ENCODE results near the gene HSD17B11. TPM values are rescaled to one million over a fixed set of nuclear protein-coding genes. Genes with fewer than 3 reads are reported as not detected.
"Not testable (repeated sequence)": the region's sequence is repeated elsewhere in the genome, so short reads cannot be mapped to it uniquely, and the experiment has no call there.

Gene HSD17B11
- polyA plus RNA-seq, 1 donor from 2014 or later, result 2.2 TPM

- Histone ChIP-seq H3K9me2 (ENCODE audit: insufficient read depth, low read length) (no peaks in the 10 kb centered on the region), H3K4me2 (ENCODE audit: low read length) (no peak overlapping the region), H4K20me1 (ENCODE audit: insufficient read depth) (no peaks in the 10 kb centered on the region), H2AFZ (ENCODE audit: low read depth, low read length) (no peak overlapping the region), H3K9ac (ENCODE audit: low read length) (no peak overlapping the region), H3K36me3 (ENCODE audit: insufficient read depth, low read length) (no peaks in the 10 kb centered on the region), H3F3A (ENCODE audit: insufficient read depth, low read length, poor library complexity, severe bottlenecking) (no peaks in the 10 kb centered on the region), H3K4me3 (ENCODE audit: low read length) (no peak overlapping the region), H3K27me3 (ENCODE audit: insufficient read depth, low read depth, low read length) (no peaks in the 10 kb centered on the region), H3K27ac (ENCODE audit: low read length) (no peak overlapping the region), H3K9me3 (ENCODE audit: low read length) (no peaks in the 10 kb centered on the region), H3K79me2 (replicated peaks; ENCODE audit: insufficient read depth, low read length) (no peaks in the 10 kb centered on the region)
- TF ChIP-seq MXI1 (conservative IDR thresholded peaks at IDR 0.05; ENCODE audit: poor library complexity, severe bottlenecking), result no peak
- no peak for TF ChIP-seq CTCF (IDR thresholded peaks at IDR 0.05; ENCODE audit: poor library complexity, severe bottlenecking)
- TF ChIP-seq SMC3 (conservative IDR thresholded peaks at IDR 0.05; ENCODE audit: poor library complexity), result no peak
- no peak for TF ChIP-seq EZH2 (IDR thresholded peaks at IDR 0.05; ENCODE audit: borderline replicate concordance, insufficient read depth, low read length, poor library complexity, severe bottlenecking)
- no peak for TF ChIP-seq EP300 (conservative IDR thresholded peaks at IDR 0.05; ENCODE audit: poor library complexity, severe bottlenecking)
- no peak for TF ChIP-seq POLR2AphosphoS5 (IDR thresholded peaks at IDR 0.05)
- no peak for TF ChIP-seq RAD21 (conservative IDR thresholded peaks at IDR 0.05)
- no peak for TF ChIP-seq REST (IDR thresholded peaks at IDR 0.05; ENCODE audit: borderline replicate concordance)
- no peak for TF ChIP-seq TAF1 (IDR thresholded peaks at IDR 0.05; ENCODE audit: low read depth)
Measured at GRCh38 chr4:87410157-87410556, 19.2 kb upstream of the HSD17B11 start.

GRCh38 chr4:87409420-87409939, 18.5 kb upstream of the HSD17B11 start:
- H3K9me3 ChIP-seq (ENCODE audit: low read length), result no peaks in the 10 kb centered on the region

GRCh38 chr4:87406902-87407301, 15.9 kb upstream of the HSD17B11 start:
- H3K9me2 ChIP-seq (ENCODE audit: insufficient read depth, low read length); H3K9ac ChIP-seq (ENCODE audit: low read length); H3K9me3 ChIP-seq (ENCODE audit: low read length); H2AFZ ChIP-seq (ENCODE audit: low read depth, low read length); H4K20me1 ChIP-seq (ENCODE audit: insufficient read depth); H3K79me2 ChIP-seq (replicated peaks; ENCODE audit: insufficient read depth, low read length); H3K27me3 ChIP-seq (ENCODE audit: insufficient read depth, low read depth, low read length); H3K4me2 ChIP-seq (ENCODE audit: low read length); H3K36me3 ChIP-seq (ENCODE audit: insufficient read depth, low read length); H3F3A ChIP-seq (ENCODE audit: insufficient read depth, low read length, poor library complexity, severe bottlenecking); H3K27ac ChIP-seq (ENCODE audit: low read length); H3K4me3 ChIP-seq (ENCODE audit: low read length): not testable (repeated sequence)

More at GRCh38 chr4:87409420-87409939, 18.5 kb upstream of the HSD17B11 start:
- Histone ChIP-seq H3F3A (ENCODE audit: insufficient read depth, low read length, poor library complexity, severe bottlenecking) (no peaks in the 10 kb centered on the region), H3K79me2 (replicated peaks; ENCODE audit: insufficient read depth, low read length) (no peaks in the 10 kb centered on the region), H3K27me3 (ENCODE audit: insufficient read depth, low read depth, low read length) (no peaks in the 10 kb centered on the region), H2AFZ (ENCODE audit: low read depth, low read length) (no peak overlapping the region), H3K36me3 (ENCODE audit: insufficient read depth, low read length) (no peaks in the 10 kb centered on the region), H3K27ac (ENCODE audit: low read length) (no peak overlapping the region), H4K20me1 (ENCODE audit: insufficient read depth) (no peaks in the 10 kb centered on the region), H3K4me3 (ENCODE audit: low read length) (no peak overlapping the region), H3K4me2 (ENCODE audit: low read length) (no peak overlapping the region), H3K9ac (ENCODE audit: low read length) (no peak overlapping the region), H3K9me2 (ENCODE audit: insufficient read depth, low read length) (no peaks in the 10 kb centered on the region)
- TF ChIP-seq MXI1 (conservative IDR thresholded peaks at IDR 0.05; ENCODE audit: poor library complexity, severe bottlenecking), result no peak
- TF ChIP-seq POLR2AphosphoS5 (IDR thresholded peaks at IDR 0.05), result no peak
